Astrocyte (in vitro differentiated cells and primary cell): ENCODE data around the gene OCA2.

ENCODE experiments used
- CTCF ChIP-seq: IDR thresholded peaks from 2 replicates; pipeline ENCODE4 v1.5.1; 2011; ENCODE audit warnings: low read depth, mild to moderate bottlenecking, inconsistent platforms, low read length, moderate library complexity; ENCODE audit not compliant: insufficient read depth
- EZH2 ChIP-seq: IDR thresholded peaks from 2 replicates; pipeline ENCODE4 v1.6.1; 2012; ENCODE audit warnings: mild to moderate bottlenecking, low read length, inconsistent platforms; ENCODE audit not compliant: insufficient read depth

GRCh38 chr15:27884726-27885125 is 214.4 kb downstream of the OCA2 start:
- TF ChIP-seq CTCF (no peak), EZH2 (no peak)
